GM18520 (cell line): ENCODE results near the gene CCDC90B.

Source experiments
- ATAC-seq: cut with Tn5 transposase; IDR thresholded peaks from one replicate; pipeline ENCODE4 v1.9.1; 2021; ENCODE audit not compliant: unreplicated experiment

CCDC90B gene

GRCh38 chr11:83241291-83241946 lies 44.7 kb downstream of the CCDC90B start:
- ATAC-seq = peak; percentile 92

GRCh38 chr11:83238111-83238510 lies 48.1 kb downstream of the CCDC90B start:
- ATAC-seq = no peak

- ATAC-seq = no peak
Measured at GRCh38 chr11:83235825-83236224, 50.3 kb downstream of the CCDC90B start.

- no peak for ATAC-seq
Measured at GRCh38 chr11:83223457-83223856, 62.7 kb downstream of the CCDC90B start.

GRCh38 chr11:83222499-83222898 lies 63.7 kb downstream of the CCDC90B start:
- ATAC-seq = no peak

GRCh38 chr11:83221694-83222093 lies 64.5 kb downstream of the CCDC90B start:
- no peak for ATAC-seq

- ATAC-seq = no peak
Measured at GRCh38 chr11:83220260-83220659, 65.9 kb downstream of the CCDC90B start.

- no peak for ATAC-seq
Measured at GRCh38 chr11:83219095-83219494, 67.1 kb downstream of the CCDC90B start.
